AG09319 (cell line): ENCODE data around the gene MYO1F.
"Not testable (repeated sequence)": the region's sequence is repeated elsewhere in the genome, so short reads cannot be mapped to it uniquely, and the experiment has no call there.

ENCODE experiments used
- DNase-seq: peaks from one replicate; pipeline ENCODE4 v3.0.0-alpha.2; 2010; ENCODE audit warnings: low read depth; ENCODE audit errors: extremely low read depth
- TF ChIP-seq, protein P1 (sequence below): IDR thresholded peaks from 2 replicates; pipeline ENCODE4 v1.5.1; 2011; ENCODE audit warnings: low read depth, mild to moderate bottlenecking, inconsistent platforms, low read length, moderate library complexity

Gene MYO1F

DNA sequence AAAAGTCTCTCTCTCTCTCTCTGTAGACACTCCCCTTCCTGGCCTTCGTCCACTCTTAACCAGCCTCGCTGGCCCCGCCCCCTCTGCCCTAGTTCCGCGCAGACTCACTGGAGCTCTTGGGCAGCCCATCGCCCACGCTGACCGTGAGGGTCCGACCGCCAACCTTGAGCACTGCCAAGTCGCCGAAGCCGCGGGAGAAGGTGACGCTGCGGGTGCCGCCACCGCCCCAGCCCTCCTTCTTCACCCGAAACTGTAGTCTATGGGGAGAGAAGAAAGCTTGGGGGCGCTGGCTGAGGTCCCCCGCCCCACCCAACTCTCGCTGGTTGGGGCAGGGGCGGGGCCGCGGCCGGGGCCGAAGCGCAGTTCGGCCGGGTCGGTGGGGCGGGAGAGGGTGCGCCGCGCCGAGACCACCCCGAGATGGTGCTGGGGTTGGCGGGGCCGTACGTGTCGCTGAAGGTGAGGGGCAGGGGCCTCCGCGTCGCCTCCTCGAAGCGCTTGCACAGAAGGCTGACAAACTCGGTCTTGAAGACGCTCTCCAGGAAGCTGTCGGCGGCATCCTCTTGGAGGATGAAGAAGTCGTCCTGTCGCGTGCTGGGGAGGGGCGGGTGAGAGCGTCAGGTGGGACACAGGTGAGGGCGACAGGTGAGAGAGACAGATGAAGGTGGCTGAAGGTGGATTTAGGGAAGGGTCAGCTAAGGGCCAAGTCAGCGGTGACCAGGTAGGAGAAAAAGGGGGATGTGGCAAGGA, 50.7 kb downstream of the MYO1F start:
- TF ChIP-seq, protein P1, sequence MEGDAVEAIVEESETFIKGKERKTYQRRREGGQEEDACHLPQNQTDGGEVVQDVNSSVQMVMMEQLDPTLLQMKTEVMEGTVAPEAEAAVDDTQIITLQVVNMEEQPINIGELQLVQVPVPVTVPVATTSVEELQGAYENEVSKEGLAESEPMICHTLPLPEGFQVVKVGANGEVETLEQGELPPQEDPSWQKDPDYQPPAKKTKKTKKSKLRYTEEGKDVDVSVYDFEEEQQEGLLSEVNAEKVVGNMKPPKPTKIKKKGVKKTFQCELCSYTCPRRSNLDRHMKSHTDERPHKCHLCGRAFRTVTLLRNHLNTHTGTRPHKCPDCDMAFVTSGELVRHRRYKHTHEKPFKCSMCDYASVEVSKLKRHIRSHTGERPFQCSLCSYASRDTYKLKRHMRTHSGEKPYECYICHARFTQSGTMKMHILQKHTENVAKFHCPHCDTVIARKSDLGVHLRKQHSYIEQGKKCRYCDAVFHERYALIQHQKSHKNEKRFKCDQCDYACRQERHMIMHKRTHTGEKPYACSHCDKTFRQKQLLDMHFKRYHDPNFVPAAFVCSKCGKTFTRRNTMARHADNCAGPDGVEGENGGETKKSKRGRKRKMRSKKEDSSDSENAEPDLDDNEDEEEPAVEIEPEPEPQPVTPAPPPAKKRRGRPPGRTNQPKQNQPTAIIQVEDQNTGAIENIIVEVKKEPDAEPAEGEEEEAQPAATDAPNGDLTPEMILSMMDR = no peak
- peak; percentile 78 for DNase-seq

DNA sequence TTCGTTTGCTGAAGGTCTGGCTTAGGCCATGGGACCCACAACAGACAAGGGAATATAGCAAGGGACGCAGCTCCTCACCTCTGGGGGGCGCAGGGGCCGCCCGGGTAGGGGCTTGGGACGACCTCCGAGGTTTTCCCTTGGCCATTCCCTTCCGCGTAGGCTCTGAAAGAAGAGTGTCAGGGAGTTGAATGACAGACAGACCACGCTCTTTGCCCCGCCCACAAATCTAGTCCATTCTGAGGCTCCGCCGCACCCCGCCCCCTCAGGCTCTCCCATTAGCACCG, 51.9 kb downstream of the MYO1F start:
- DNase-seq = no peak
- TF ChIP-seq, protein P1 = peak; percentile 27

DNA sequence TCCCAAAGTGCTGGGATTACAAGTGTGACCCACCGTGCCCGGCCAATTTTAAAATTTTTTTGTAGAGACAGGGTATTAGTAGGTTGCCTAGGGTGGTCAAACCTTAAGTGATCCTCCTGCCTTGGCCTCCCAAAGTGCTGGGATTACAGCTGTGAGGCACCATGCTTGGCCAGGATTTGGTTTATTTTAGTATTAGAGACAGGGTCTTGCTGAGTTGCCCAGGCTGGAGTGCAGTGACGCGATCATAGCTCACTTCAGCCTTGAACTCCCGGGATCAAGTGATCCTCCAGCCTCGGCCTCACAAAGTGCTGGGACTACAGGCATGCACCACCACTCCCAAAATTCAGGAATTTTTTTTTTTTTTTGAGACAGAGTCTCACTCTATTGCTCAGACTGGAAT, 57.9 kb downstream of the MYO1F start:
- DNase-seq = no peak
- TF ChIP-seq, protein P1 = no peak

DNA sequence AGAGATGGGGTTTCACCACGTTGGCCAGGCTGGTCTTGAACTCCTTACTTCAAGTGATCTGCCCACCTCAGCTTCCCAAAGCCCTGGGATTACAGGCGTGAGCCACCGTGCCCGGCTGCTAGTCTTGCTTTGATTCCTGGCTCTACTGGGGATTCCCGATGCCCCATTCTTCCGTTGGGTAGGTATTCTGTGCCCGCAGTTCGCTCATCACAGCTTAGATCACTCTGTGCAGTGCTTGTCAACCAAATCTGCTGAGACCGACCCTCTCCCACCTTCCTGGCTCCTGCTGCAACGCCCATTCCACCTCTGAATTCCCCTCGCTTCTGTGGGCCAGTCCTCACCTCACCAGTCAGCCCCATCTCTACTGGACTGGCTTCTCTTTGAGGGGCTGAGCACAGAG, 58.7 kb downstream of the MYO1F start:
- DNase-seq = no peak
- TF ChIP-seq, protein P1 = no peak

DNA sequence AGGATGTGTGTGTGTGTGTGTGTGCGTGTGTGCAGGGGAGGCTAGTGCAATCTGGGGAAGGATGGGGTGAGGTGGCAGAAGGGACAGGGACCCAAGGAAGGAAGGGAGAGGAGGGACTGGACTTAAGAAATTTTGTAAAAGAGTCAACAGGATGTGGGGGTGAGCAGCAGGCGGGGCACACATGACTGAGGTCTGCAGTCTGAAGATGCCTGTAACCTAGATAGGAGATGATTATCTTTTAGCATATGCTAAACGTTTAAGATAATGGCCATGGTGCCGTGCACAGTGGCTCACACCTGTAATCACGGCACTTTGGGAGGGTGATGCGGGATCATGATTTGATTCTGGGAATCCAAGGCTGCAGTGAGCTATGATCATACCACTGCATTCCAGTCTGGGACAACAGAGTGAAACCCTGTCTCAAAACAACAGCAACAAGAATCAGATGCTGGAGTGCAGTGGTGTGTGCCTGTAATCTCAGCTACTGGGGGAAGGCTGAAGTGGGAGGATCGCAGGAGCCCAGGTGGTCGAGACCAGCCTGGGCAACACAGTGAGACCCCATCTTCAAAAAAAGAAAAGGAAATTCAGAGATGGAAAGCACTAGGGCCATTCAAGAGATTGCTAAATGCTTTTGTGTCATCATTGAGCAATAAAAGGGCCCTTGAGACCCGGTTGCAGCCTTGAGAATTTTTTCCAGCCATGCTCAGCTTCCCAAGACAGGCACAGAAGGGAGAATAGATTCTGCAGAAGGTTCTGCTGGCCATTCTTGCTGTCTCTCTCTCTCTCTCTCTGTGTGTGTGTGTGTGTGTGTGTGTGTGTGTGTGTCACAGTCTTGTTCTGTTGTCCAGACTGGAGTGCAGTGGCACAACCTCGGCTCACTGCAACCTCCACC, 59.4 kb downstream of the MYO1F start:
- peak; percentile 29 for DNase-seq
- TF ChIP-seq, protein P1 = no peak

DNA sequence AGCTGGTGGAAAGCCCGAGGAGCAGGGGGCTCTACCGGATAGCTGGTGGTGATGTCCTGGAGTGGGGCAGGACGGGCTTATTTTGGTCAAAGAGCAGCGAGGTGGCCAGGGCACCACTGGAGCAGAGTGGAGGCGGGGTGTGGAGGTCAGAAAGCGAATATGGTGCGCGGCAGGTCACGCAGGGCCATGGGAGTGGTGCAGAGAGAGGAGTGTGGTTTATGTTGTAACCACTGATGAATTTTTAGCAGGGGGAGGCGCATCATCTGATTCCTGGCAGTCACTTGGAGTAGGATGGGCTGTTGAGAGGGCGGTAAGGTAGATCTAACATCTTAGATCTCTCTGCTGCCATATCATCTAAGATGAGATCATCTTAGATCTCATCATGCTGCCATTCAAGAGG, 61.9 kb downstream of the MYO1F start:
- no peak for DNase-seq
- TF ChIP-seq, protein P1 = no peak

DNA sequence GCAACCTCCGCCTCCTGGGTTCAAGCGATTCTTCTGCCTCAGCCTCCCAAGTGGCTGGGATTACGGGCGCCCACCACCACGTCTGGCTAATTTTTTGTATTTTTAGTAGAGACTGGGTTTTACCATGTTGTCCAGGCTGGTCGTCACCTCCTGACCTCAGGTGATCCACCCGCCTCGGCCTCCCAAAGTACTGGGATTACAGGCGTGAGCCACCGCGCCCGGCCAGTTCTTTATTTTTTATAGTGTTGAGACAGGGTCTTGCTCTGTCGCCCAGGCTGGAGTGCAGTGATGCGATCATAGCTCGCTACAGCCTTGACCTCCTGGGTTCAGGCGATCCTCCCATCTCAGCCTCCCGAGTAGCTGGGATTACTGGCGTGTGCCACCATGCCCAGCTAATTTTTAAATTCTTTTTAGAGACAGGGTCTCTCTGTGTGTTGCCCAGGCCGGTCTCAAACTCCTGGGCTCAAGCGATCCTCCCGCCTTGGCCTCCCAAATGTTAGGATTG, 62.7 kb downstream of the MYO1F start:
- DNase-seq = not testable (repeated sequence)
